Smooth muscle cell of the brain vasculature (primary cell): ENCODE results near the gene PIP5K1B.

ENCODE experiments used
- DNase-seq: peaks from one replicate; pipeline ENCODE4 v3.0.0-alpha.2; 2012; ENCODE audit warnings: low read depth, low spot score

PIP5K1B gene

GRCh38 chr9:68852941-68853340 is 147.9 kb downstream of the PIP5K1B start:
- DNase-seq = no peak

GRCh38 chr9:68859347-68859746 is 154.3 kb downstream of the PIP5K1B start:
- no peak for DNase-seq

GRCh38 chr9:68860419-68860818 is 155.4 kb downstream of the PIP5K1B start:
- no peak for DNase-seq

- DNase-seq = no peak
Observed at GRCh38 chr9:68861436-68861835, 156.4 kb downstream of the PIP5K1B start.

- DNase-seq = no peak
Observed at GRCh38 chr9:68867066-68867465, 162.0 kb downstream of the PIP5K1B start.

- DNase-seq = no peak
Observed at GRCh38 chr9:68869022-68869421, 164.0 kb downstream of the PIP5K1B start.

- no peak for DNase-seq
Observed at GRCh38 chr9:68870086-68870485, 165.0 kb downstream of the PIP5K1B start.

- DNase-seq = no peak
Observed at GRCh38 chr9:68871236-68871635, 166.2 kb downstream of the PIP5K1B start.

- DNase-seq = no peak
Observed at GRCh38 chr9:68872026-68872501, 167.0 kb downstream of the PIP5K1B start.

- DNase-seq = no peak
Observed at GRCh38 chr9:68873179-68873578, 168.1 kb downstream of the PIP5K1B start.

- DNase-seq = no peak
Observed at GRCh38 chr9:68876273-68876672, 171.2 kb downstream of the PIP5K1B start.

GRCh38 chr9:68876681-68877080 is 171.6 kb downstream of the PIP5K1B start:
- DNase-seq = no peak

GRCh38 chr9:68877219-68877618 is 172.2 kb downstream of the PIP5K1B start:
- no peak for DNase-seq

GRCh38 chr9:68878450-68878849 is 173.4 kb downstream of the PIP5K1B start:
- DNase-seq = no peak

GRCh38 chr9:68883224-68883623 is 178.2 kb downstream of the PIP5K1B start:
- DNase-seq = no peak

GRCh38 chr9:68887232-68887631 is 182.2 kb downstream of the PIP5K1B start:
- DNase-seq = no peak

- DNase-seq = no peak
Observed at GRCh38 chr9:68894502-68894901, 189.5 kb downstream of the PIP5K1B start.

- DNase-seq = no peak
Observed at GRCh38 chr9:68895741-68896478, 190.9 kb downstream of the PIP5K1B start.

GRCh38 chr9:68896486-68896885 is 191.4 kb downstream of the PIP5K1B start:
- DNase-seq = no peak

GRCh38 chr9:68897577-68898145 is 192.6 kb downstream of the PIP5K1B start:
- DNase-seq = no peak

- no peak for DNase-seq
Observed at GRCh38 chr9:68898781-68899439, 193.9 kb downstream of the PIP5K1B start.

- no peak for DNase-seq
Observed at GRCh38 chr9:68904454-68904853, 199.4 kb downstream of the PIP5K1B start.

GRCh38 chr9:68905129-68905528 is 200.1 kb downstream of the PIP5K1B start:
- DNase-seq = no peak
